MV-4-11 (cell line): Measurements from ENCODE around the gene LRRTM4.

ENCODE experiments used
- DNase-seq: peaks from one replicate; lab custom pipeline; 2025; lab: John Stamatoyannopoulos, UW

The LRRTM4 gene

DNA sequence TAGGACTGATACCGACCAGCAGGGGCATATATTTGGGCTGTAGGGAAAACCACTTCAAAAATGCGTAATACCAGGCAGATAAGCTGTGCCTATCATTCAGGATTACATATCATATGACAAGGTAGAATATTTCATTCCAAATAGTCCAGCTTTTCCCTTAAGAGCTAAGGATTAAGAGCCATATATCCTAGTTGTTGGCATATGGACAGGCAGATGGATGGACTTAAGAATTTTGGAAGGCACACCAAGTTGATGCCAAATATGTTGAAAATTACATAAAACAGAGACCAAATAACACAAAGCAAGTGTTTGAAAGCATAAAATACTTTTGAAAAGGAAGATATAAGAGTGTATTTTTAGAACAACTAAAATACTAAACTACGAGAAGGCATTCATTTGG lies 52.1 kb downstream of the LRRTM4 start:
- DNase-seq = no peak

DNA sequence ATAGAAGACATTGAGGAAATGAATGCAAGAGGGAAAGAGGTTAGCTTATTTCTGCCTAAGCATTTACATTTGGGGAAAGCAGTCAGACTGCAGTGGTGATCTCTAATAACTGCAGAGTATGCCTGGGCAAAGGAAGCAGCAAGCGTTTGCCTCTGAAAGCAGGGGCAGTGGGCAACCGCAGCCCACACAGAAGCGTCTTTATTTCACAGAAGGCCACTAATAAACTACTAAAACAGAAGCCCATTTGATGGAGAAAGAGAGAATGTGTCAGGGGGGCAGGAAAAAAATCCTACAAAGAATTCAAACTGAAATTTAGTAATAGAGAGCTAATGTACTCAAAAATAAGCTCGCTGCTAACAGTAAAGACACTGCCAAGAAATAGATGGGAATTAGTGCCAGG lies 53.1 kb downstream of the LRRTM4 start:
- DNase-seq = no peak

DNA sequence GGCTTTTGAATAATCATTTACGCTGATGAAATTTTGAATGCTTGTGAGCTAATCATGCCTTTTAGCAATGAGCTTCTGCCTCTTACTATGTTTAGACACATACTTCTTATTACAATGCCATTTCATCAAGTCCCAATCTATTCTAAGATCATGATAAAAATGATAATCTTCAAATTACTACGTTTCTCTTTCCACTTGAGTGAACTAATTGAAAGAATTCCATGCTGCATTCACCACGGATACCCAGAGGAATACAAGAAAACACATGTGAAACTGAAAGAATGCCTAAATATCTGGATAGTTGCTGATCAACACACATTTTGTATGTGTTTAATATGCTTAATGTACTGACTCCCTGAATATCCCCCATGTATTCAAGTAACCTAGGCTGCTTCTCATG lies 62.3 kb downstream of the LRRTM4 start:
- DNase-seq = no peak

DNA sequence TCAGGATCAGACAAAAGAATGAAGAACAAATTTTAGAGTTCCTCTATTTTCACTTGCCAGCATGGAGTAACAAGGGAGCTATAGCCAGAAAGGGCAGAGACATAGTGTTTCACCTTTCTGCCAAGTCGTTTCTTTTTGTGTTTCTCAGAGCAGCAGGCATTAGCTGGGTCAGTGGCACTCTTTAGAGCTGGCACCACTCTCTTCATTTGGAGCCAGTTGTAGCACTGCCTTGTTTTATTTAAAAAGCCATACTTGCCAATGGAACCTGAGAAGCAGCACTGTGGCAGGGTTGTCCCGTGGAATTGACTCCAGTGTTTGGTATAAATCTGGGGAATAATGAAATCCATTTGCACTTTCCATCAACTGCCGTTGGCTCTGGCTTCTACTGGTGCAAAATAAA lies 64.0 kb downstream of the LRRTM4 start:
- no peak for DNase-seq

DNA sequence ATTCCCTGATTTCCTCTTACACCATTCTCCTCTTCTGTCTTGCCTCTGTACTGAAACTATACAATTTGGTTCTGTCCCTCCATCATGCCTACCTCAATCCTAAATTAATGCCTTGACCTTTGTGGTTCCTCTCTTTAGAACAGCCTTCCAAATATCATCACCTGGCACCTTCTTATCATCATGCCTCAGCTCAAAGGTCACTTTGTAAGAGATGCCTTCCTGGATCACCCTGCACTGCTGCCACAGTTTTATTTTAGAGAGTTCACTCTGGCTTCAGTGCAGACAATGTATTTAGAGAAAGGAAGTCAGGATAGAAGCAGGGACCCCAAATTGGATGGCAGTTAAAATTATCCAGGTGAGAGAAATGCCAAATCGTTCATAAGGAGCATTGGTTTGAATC lies 64.5 kb downstream of the LRRTM4 start:
- no peak for DNase-seq

DNA sequence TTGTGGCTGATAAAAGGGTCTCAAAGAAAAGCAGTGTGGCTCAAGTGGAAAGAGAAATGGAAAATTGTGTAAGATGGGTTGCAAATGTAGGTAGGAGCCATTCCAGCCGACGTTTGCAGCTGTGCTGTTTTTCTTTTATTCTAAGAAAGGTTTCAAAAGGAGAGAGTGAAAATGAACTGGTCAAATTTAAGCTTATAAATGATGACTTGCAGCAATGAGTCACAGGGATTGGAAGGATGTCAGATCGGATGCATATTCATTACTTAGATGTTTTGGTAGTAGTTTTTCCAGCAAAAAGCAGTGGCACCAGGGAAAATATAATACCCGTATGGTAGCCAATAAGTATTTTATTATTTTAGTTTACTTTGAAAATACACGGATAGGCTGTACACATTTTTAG lies 79.1 kb downstream of the LRRTM4 start:
- no peak for DNase-seq

DNA sequence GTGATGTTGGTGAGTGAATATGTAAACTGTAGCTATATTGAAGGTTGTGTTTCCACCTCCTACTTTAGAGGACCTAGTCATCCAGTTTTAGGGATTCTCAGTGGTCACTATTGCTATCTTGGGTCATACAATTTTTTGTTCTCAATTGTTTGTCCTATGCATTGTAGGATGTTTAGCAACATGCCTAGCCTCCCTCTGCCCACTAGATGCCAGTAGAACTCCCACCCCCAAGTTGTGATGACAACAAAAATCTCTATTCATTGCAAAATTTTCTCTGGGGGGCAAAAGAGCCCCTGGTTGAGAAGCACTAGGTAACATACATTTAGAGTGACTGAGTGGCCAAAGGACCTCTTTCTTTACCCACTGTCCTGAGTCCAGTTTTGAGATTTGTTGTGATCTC lies 87.3 kb downstream of the LRRTM4 start:
- DNase-seq = no peak

DNA sequence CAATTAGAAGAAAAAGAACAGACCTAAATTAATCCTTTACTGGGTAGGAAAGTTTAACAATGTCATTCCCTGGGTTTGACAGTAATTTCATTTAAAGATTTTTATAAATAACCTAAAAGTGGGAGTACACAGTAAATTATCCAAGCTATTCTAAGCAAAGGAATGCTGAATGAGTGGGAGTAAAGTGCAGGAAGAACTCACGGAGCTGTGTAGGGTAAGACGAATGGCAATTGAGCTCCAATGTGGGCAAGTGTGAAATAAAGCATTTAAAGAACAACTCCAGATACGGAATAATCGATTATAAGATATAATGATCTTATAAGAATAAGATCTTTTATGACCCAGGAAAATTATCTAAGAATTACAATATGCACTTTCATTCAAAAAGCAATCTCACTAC lies 93.2 kb downstream of the LRRTM4 start:
- no peak for DNase-seq

DNA sequence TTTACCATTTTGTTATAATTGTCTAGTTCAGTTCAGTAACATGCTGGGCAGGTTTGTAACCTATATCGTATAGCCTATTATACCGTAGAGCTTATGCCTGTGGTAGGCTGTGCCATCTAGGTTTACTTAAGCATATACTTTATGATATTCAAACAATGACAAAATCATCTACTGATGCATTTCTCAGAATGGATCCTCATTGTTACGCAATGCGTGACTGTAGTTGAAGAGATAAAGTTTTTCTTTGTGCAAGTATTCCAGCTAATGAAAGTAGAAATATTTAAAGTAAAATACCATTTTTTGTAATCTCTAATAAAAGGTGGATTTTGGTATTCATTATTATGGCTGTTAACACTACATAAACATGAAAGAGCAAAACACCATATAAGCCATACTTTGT lies 100.2 kb downstream of the LRRTM4 start:
- DNase-seq = no peak

DNA sequence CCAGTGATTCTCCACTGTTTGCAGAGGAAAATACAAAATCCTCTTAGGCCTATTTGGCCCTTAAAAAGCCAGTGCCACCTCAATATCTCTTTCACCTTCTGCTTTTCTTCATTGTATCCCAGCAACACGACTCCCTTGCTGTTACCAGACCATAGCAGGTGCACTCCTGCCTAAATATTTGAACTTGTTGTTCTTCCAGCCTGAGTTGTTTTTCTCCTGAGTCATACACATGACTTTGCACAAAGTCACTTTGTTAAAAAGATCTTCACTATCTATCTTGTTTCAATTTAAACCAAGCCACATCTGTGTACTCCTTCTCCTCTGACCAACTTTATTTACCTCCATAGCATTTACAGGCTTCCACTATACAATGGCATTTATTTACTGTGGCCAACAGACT lies 103.6 kb downstream of the LRRTM4 start:
- no peak for DNase-seq

DNA sequence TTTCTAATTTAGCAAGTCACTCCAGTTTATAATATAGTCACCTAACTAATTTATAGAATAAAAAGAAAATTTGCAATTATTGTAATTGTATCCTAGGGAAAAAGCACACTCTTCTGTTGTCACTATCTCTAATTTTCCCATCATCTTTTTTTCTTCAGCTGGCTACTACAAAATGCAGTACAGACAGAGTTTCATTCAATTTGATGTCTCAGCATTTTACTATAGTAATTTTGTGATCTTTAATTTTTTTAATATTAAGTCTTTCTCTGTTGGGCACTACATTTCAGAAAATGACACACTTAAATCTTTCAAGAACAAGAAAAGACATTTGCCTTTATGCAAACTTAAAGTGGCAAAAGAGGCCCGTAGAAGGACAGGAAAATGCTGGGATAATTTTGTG lies 118.0 kb downstream of the LRRTM4 start:
- DNase-seq = no peak

DNA sequence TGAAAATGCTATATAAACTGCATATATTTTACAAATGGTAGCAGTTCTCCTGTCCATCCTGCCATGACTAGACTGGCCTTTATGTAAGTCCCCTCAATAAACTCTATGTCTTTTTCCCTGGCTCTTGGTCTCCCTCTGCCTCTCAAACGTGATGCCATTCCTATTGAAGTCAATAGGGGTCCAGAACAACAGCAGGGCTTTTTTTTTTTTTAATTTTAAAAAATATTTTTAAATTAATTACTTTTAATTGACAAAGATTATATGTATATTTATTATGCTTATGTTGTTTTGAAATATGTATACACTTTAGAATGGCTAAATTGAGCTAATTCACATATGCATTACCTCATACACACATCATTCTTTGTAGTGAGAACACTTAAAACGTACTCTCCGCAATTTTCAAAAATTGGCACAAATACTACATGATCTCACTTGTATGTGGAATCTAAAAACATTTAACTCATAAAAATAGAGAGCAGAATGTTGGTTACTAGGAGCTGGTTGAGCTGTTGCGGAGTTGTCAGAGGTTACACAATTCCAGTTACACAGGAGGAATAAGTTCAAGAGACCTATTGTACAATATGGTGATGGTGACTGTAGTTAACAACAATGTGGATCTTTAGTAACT lies 123.1 kb downstream of the LRRTM4 start:
- DNase-seq = no peak

DNA sequence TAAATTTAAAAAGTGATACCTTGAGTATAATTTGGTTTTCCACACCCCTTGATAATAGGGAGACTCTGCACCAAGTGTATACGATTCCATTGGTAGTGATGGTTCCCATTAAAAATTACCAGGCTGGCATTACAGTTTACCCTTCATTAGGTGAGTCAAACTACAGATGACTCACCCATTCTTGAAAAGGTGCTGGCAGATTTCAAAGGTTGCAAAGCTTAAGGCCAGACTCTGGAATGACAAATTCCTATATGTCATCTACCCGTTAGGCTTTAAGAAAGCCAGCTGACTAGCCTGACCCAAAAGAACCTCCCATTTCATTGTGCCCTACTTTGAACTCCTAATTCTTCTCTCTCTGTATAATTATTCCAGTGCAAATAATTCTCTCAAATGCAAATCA lies 124.4 kb downstream of the LRRTM4 start:
- no peak for DNase-seq

DNA sequence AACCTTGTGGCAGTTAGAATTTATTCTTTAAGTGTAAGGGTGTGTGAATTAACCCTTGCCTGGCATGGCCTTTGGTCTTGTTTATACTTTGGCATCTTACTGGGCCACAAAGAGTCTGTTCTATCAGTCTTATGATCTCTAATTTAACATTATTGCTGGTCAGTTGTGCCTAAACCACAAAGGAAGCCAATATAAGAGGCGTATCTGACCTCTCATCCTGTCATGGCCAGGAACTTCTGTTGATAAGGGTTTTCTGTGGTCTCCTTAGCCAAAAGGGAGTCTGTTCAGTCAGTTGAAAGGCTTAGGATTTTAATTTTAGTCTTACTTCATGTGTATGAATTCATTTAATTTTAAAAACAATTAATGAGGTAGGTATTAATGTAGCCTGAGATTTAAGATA lies 127.2 kb downstream of the LRRTM4 start:
- DNase-seq = no peak

DNA sequence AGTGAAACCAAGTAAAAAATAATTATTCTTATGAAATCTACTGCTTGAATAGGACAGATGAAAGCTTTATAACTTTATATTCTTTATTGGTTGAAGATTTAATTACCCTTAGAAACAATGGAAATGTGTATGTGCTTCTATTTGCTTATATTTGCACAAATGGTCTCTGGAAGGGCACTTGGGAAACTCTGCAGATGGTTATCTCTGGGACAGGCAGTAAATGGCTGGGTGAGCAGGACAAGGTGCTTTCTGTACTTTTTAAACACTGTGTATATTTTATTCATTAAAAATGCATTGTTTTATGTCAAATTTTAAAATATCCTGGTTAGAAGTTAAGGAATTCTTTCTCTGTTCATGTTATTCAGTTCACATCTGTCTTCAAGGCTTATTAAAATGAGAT lies 131.1 kb downstream of the LRRTM4 start:
- no peak for DNase-seq

DNA sequence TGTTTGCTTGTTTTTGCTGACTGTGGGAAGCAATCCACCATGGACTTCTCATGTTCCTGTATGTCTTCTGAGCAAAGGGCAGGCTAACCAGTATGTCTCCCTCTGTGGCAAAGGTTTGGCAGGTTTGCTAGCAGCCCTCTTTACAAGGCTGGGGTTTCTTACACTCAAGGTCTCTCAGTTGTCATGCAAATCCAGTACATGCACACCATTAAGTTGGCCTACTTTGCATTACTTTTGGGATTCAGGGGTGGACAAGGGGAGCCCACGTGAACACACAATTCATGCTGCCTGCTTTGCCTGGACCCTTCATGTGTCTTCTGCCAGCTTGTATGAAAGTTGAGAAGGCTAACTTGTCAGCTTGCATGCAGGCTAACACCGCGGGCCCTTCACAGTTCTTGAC lies 134.9 kb downstream of the LRRTM4 start:
- no peak for DNase-seq

DNA sequence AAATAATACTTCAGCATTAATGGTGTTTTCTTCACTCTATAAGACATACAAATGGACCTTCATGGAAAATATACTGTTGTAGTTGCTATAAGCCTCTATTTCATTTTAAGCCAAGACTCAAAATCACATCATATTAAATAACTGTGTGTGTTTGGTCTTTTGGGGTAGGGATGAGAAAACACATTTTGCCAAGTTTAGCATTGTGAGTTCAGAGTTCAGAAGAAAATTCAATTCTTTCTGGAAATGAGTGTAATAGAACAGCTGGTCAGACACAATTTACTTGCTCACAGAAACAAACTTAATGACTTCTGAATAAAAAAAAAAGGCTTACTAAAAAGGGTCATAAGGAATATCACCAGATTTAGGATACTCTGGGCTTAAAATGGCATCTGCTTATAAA lies 149.5 kb downstream of the LRRTM4 start:
- no peak for DNase-seq

DNA sequence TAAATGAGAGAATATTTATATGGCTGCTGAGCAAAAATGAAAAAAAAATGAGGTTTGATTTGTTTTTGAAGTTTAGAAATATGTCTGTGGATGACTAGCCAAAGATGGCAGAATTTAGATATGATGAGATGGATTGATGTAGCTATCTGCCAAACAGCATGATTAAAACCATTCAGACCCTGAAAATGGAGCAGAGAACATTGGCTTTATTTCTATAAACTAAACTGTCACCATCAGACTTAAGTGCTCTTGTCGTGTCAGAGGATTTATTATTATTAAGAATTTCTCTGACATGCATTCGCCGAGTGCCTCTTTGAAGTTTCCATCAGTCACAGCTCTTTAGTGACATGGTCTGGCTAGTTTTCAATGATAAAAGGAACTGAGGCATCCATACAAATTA lies 151.7 kb downstream of the LRRTM4 start:
- DNase-seq = no peak

DNA sequence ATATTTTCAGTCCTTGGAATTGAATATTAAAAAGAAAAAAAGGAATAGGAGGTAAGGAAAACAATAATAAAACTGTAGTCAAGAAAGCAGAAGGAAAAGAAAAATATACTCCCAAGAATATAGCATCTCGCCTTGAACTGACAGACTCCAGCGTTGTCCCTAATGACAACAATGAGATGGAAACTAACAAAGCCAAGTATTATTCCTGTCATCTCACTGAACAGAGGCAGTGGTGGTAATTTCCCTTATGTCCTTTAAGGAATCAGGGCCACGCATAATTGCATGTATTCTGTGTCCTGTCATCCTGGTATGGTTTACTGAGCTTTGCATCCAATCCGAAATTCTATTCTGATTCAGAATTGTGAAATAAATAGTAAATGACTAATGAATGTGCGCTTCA lies 158.9 kb downstream of the LRRTM4 start:
- DNase-seq = no peak

DNA sequence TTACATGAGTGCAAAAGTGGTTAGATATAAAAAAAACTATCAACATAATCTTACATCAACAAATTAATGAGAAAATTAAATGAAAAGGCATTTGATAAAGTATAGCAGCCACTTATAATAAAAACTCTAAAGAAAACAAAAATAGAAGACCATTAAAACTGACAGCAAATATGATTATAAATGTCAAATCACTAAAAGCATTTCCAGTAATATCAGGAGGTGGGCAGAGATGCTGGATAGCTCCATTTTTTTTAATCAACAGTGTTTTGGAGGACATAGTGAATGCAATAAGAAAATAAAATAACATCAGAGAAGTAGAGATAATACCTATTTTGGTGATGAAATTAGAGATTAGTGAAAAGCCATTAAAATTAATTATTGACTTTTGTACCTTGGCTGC lies 173.4 kb downstream of the LRRTM4 start:
- no peak for DNase-seq

DNA sequence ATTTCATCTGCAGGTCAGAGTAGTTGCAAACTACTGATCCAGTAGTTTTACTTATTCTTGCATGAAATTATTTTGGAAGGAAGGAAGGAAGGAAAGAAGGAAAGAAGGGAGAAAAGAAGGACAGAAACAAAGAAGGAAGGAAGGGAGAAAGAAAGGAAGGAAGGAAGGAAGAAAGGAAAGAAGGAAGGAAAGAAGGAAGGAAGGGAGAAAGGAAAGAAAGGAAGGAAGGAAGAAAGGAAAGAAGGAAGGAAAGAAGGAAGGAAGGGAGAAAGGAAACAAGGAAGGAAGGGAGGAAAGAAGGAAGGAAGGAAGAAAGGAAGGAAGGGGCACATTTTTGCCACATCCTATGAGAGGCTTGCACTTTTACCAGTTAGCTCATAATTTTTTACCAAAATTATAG lies 186.2 kb downstream of the LRRTM4 start:
- no peak for DNase-seq

DNA sequence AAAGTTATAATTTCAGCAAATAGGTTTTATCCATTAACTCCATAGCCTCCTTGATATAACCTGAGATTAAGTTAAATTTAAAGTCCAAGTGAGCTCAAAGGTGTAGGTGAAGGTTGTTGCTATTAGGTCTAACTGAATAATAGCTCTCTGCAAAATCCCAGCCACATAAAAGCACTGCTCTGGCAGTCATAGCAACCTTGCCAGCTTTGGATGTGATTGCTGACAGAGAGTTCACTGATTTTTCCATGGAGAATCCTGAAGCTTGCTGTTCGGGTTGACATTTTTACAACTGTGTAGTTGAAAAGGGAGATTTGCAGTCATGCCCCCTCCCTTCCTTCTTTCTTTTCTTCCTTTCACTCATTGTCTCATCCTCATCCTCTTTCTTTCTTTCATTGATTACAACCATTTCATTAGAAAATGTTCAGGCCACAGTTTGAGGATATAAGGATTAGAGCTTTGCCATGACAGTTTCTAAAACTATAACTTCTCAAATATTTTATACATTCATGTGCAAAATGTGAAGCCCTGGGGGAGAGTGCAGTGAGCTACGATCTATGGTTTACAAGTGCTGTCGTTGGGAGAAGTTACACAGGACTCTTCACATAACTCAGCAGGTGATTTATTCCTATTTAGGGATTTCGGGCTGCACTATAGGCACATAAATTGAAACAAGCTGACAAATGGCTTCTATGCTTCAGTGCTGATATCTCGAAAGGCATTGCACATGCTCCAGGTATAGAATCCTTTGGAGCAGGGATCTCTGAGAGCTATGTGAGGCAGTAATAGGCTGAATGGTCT lies 193.8 kb downstream of the LRRTM4 start:
- DNase-seq = no peak

DNA sequence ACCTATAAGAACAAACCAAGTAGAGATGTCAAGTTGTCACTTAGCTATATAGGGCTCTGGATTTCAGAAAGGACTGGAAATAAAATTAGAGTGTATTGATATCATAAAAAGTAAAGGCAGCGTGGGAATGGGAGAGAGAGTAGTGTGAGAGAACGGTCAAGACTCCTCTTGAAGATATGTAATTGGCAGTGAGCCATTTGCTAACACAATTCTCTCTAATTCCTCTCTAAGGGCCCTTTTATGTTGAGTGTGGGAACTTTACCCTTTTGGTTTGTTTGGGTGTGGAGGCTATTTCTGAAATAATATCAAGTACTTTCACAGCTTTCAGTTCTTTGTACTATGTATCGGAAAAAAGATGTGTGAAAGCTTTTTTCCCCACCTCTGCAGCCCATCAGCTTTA lies 196.8 kb downstream of the LRRTM4 start:
- DNase-seq = no peak

DNA sequence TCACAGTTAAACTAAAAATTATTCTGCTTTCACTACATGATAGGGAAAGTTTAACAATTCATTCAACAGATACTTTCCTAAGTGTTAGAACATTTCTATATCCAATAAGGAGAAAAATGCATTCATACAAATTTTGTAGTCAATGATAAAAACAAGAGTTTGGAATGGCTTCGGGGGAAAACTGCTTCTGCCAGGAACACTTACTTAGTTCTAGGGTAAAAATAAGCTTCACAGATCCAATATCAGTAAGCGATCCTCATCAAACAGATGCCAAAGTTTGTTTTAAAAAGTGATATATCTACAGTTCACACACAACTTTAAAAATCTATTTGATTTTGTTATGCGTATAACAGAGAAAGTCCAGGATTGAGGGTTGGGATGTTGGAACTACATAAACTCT lies 199.7 kb downstream of the LRRTM4 start:
- DNase-seq = no peak
